ENCODE results near the gene COQ8B. TPM values are rescaled to one million over a fixed set of nuclear protein-coding genes. Genes with fewer than 3 reads are reported as not detected.

Gene COQ8B
- total RNA-seq, 2 donors from 2014 or later = 20.1 to 32.0 TPM

DNA sequence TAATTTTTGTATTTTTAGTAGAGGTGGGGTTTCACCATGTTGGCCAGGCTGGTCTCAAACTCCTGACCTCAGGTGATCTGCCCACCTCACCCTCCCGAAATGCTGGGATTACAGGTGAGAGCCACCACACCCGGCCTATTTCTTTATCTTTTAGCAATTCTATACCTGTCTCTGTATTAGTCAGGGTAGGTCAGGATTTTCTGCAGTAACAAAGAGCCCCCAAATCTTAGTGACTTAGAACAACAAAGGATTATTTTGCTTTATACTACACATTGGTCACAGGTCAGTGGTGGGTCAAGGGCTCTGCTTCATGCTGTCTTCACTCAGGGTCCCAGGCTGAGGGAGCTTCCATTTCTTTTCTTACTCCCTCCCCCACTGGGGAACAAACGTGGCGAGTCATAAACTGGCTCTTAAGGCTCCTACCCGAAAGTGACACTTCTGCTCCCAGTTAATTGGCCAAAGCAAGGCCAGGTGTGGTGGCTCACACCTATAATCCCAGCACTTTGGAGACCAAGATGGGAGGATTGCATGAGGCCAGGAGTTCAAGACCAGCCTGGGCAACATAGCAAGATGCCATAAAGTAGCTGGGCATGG lies 7.1 kb upstream of the COQ8B start:
- intact Hi-C loops (cut with DNase I) = no loop called here
- DNase-seq (no peak), ATAC-seq (no peak)

DNA sequence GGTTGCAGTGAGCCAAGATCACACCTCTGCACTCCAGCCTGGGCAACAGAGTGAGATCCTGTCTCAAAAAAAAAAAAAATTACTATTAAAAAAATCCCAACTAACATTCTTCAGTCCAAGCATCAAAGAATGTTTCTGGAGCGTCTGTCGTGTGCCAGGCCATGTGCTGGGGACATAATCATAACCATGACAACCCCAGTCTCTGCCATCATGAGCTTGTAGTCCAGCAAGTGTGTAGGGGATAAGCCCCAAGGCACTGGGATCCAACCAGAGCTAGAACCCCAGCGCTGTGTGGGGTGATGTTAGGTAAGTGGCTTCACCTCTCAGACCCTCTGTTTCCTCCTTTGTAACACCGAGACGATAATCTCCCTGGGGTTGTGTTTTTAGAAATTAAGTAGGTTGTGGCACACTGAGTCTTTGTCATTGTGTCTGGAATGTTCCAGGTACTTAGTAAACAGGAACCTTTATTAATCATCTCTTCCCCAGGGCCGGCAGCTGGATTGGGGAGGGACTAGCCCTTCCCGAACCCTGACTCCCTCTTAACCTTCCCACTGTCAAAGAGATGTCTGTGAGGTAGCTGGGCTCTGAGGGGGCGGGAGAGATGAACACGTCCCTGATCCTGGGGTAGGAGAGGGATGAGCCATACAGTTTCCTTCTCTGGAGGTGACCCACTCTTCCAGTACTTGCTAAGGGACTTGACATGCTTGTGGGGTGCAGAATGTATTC lies 5.4 kb upstream of the COQ8B start:
- ATAC-seq = no peak
- intact Hi-C loops (cut with DNase I) = no loop called here
- no peak for DNase-seq

DNA sequence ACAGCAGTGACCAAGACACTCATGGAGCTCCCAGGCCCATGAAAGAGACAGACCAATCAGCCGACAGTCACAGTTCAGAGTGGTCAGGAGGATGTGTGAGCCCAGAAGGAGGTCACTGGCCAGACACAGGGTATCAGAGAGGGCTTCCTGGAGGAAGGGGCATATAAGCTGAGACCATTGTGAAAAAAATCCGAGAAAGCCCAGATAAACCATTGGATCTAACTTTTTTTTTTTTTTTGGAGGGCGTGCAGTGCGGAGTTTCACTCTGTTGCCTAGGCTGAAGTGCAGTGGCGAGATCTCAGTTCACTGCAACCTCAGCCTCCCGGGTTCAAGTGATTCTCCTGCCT lies 4.4 kb upstream of the COQ8B start:
- intact Hi-C loops (cut with DNase I) = no loop called here
- DNase-seq = no peak
- ATAC-seq = no peak

GRCh38 chr19:40719414-40719894 lies 2.8 kb upstream of the COQ8B start:
- DNase-seq = no peak
- intact Hi-C loops (cut with DNase I) = loop anchor here (5.0 kb wide), 2 partner anchors 33 to 83 kb away; partner anchors contain the start of genes ACTMAP (in 1 of the 2) and SNRPA (in 1 of the 2)
- ATAC-seq = no peak

DNA sequence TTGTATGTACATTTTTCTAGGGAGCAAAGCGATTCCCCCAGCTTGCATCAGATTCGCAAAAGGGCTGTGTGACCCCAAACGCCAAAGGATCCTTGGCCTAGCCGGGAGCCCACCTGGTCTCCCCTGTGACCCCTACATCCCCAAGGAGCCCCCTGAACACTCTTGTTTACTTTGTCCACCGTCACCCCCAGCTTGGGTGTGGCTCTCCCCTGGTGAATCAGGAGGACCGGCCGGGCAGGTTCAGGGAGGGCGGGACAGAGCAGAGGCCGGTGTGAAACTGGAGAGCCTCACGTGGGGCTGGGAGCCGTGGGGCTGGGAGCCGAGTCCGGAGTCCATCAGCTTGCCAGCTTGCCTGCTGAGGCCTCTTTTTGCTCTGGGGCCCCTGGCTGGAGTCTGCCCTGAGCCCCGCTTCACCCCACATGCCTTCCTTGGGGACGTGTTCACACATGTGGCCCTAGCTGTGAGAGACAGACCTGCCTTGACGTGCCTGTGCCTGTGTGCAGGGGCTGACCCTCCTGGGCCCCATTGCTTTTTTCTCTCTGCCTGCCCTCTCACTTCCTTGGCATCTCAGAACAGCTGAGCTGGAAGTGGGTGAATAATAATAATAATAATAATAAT lies 2.2 kb upstream of the COQ8B start:
- DNase-seq = peak; percentile 57
- intact Hi-C loops (cut with DNase I) = loop anchor here (5.0 kb wide), 2 partner anchors 33 to 83 kb away; partner anchors contain the start of genes ACTMAP (in 1 of the 2) and SNRPA (in 1 of the 2)
- no peak for ATAC-seq

DNA sequence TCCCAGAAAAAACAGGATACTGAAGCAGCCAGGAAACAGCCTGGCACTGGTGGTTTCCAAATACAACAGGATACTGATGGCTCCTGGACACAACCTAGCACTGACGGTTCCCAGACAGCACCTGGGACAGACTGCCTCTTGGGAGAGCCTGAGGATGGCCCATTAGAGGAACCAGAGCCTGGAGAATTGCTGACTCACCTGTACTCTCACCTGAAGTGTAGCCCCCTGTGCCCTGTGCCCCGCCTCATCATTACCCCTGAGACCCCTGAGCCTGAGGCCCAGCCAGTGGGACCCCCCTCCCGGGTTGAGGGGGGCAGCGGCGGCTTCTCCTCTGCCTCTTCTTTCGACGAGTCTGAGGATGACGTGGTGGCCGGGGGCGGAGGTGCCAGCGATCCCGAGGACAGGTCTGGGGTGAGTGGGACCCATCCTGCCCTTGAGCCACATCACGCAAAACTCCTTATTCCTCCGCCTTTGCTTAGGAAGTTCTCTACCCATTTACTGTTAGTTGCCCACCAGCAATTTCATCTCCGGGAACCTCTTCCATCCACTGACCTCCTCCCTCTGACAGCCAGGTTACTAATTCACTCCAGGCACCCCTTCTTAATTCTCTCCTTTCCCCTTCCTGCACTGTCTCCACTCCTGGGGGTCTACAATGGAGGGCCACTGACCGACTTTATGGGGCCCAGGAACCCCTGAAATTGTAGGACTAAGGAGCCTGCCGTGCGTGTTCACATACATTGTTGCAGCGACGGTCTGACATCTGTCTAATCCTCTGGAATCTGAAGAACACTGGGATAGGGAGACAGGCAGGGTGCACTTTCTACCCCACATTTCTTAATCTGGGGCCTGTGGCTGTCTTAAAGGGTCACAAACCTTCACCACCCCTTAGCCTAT lies 1.4 kb upstream of the COQ8B start:
- DNase-seq (peak; percentile 66), ATAC-seq (no peak)
- intact Hi-C loops (cut with DNase I) = loop anchor here (5.0 kb wide), 2 partner anchors 34 to 84 kb away; partner anchors contain the start of genes ACTMAP (in 1 of the 2) and SNRPA (in 1 of the 2)

DNA sequence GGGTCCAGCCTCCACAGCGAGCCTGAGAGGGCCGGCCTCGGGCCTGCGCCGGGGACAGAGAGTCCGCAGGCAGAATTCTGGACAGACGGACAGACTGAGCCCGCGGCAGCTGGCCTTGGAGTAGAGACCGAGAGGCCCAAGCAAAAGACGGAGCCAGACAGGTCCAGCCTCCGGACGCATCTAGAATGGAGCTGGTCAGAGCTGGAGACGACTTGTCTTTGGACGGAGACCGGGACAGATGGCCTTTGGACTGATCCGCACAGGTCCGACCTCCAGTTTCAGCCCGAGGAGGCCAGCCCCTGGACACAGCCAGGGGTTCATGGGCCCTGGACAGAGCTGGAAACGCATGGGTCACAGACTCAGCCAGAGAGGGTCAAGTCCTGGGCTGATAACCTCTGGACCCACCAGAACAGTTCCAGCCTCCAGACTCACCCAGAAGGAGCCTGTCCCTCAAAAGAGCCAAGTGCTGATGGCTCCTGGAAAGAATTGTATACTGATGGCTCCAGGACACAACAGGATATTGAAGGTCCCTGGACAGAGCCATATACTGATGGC lies 716 bp upstream of the COQ8B start:
- intact Hi-C loops (cut with DNase I) = loop anchor here (5.0 kb wide), 2 partner anchors 35 to 85 kb away; partner anchors contain the start of genes ACTMAP (in 1 of the 2) and SNRPA (in 1 of the 2)
- ATAC-seq = no peak
- DNase-seq = no peak

DNA sequence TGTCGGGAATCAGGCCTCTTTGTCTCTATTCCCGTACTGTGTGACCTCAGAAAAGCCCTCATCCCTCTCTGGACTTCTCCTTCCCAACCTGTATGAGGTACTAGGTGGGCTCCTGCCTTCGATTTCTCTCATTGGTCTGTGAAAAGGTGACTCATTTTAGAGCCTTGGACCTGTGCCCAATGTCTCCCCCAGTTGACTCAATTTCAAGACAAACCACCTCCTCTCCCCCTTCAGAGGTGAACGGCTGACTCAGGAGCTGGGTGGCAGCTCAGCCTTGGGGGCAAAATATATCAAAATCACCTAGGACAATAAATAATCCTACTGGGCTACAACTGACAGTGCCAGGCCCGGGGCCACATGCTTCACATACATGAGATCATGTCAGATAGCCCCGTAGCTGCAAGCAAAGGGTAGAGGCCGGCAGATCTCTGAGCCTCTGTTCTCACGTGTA lies 630 bp downstream of the COQ8B start:
- intact Hi-C loops (cut with DNase I) = loop anchor here (5.0 kb wide), 2 partner anchors 36 to 86 kb away; partner anchors contain the start of genes ACTMAP (in 1 of the 2) and SNRPA (in 1 of the 2)
- DNase-seq (peak; percentile 65), ATAC-seq (peak in 1 of 2 donors; percentile 1)

DNA sequence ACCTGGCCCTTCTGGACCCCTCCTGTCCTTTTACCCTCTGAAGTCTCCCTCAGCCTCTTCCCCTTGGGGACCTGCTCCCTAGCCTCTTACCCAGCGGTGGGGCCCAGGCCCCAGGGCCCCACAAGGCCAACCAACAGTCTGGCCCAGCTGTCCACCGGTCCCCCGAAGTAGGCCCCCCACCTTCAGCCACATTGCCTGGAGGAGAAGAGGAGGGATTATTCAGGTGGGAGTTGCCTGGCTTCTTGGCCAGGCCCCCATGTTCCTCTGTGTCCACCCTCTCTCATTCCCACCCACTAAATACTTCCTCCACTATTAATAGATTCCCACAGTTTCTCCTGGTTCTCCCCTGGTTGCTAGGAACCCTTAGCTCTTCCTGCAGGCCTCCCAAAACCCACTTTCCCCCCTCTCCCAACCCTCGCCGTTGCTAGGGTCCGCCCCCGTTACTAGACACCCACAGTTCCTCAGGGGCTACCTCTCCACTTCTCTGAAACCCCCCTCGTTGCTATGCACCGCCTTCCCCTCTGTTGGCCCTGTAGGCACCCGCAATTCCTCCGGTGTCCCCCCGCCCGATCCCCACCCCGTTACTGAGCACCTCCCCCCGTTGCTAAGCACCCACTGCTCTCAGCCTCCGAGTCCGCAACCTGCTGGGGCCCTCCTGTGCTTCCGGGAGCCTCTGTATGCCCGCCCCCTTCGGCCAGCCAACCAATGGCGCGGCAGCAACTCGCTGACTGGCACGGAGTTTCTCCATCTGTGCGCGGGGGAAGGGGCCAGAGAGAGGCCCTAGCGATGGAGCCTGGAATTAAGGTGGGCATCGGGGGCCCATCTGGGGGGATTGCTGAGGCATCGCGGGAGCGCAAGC lies 2.0 kb downstream of the COQ8B start:
- peak; percentile 80 to 83 for ATAC-seq
- DNase-seq = peak; percentile 94
- intact Hi-C loops (cut with DNase I) = loop anchor here (5.0 kb wide), 2 partner anchors 38 to 88 kb away; partner anchors contain the start of genes ACTMAP (in 1 of the 2) and SNRPA (in 1 of the 2)

- DNase-seq (no peak), ATAC-seq (no peak)
- intact Hi-C loops (cut with DNase I) = no loop called here
Measured at GRCh38 chr19:40713939-40714338, 2.7 kb downstream of the COQ8B start.

- ATAC-seq = no peak
- no peak for DNase-seq
- intact Hi-C loops (cut with DNase I) = no loop called here
Measured at GRCh38 chr19:40709817-40710216, 6.9 kb downstream of the COQ8B start.

GRCh38 chr19:40707615-40708014 lies 9.1 kb downstream of the COQ8B start:
- intact Hi-C loops (cut with DNase I) = no loop called here
- DNase-seq (no peak), ATAC-seq (no peak)

DNA sequence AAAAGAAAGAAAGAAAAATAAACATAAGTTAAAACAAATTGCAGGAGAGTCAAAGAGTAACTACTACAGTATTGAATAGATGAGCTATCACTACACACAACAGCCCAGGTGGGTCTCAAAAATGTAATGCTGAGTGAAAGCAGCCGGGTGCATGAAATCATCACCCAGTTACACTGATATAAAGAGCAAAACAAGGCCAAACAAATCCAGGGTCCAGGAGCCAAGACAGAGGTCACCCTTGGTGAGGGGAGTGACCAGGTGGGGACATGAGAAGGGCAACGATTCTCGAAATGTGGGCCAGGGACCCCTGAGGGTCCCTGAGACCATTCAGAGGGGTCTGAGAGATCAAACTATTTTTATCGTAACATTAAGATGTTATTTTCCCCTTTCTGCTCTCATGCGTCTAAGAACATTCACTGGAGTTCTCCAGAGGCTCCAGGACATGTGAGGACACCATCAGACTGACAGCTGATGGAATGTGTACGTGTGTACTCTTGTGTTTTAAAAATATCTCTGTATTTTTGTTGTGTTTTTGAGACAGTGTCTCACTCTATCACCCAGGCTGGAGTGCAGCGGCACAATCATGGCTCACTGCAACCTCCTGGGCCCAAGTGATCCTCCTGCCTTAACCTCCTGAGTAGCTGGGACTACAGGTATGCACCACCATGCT lies 10.6 kb downstream of the COQ8B start:
- DNase-seq (no peak), ATAC-seq (peak in 1 of 2 donors; percentile 19)
- intact Hi-C loops (cut with DNase I) = no loop called here

GRCh38 chr19:40705362-40705651 lies 11.4 kb downstream of the COQ8B start:
- intact Hi-C loops (cut with DNase I) = no loop called here
- DNase-seq (no peak), ATAC-seq (peak; percentile 36 to 46)

- intact Hi-C loops (cut with DNase I) = loop anchor here in 1 of 2 donors (5.0 kb wide), 1 partner anchor 42 kb away; no protein-coding TSS in a partner anchor
- DNase-seq (no peak), ATAC-seq (no peak)
Measured at GRCh38 chr19:40704491-40705361, 12.0 kb downstream of the COQ8B start.
